ENCODE measurements around the gene TREM1. TPM values are rescaled to one million over a fixed set of nuclear protein-coding genes. Genes with fewer than 3 reads are reported as not detected.
"Not testable (repeated sequence)": the region's sequence is repeated elsewhere in the genome, so short reads cannot be mapped to it uniquely, and the experiment has no call there.

The TREM1 gene
- polyA plus RNA-seq, 3 donors, result 0.22 to 12.9 (median 4.3) TPM

DNA sequence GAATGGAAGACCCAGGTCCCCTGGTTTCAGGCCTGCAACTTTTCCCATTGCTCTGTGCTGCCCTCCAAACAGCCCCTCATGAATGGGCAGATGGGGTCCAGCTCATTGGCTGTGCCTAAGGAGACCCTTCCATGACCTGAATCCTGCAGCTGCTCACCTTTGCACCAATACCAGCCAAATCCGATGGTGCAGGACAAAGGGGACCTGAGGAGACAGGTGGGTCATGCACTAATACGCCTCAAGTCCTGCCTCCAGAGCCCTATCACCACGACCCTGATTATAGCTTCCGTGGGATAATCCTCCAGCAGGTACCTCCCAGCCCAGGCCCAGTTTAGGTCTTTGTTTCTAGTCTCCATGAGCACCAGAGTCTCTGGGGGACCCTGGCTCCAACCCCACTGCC lies 16.8 kb downstream of the TREM1 start:
- 82 to 91% (median 89%) methylated on average over 4 of the region's 4 CpGs for WGBS, 3 donors
- H3K27ac ChIP-seq (ENCODE audit: low read depth, low read length), result no peak overlapping the region

- 67 to 75% (median 75%) methylated on average over 2 of the region's 2 CpGs for WGBS, 3 donors
- no peak overlapping the region for H3K27ac ChIP-seq (ENCODE audit: low read depth, low read length)
Measured at GRCh38 chr6:41269166-41269565, 17.3 kb downstream of the TREM1 start.

DNA sequence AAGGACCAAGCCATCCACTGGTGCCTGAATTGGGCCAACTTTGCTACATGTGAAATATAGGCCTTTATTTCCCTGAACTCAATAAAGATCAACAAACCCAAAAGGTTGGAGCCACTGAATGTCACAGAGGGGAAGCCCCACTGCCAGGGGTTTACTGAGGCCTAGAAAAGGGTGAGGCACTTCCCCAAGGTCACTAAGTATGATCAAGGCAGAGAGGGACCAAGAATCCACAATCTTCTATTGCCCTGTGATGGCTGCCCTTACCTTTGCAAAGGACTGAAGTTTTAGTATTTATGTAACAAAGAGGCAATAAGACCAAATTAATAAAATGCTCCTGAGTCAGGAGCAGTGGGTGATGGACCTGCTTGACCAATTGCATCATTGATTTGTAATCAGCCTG lies 18.0 kb downstream of the TREM1 start:
- H3K27ac ChIP-seq (ENCODE audit: low read depth, low read length), result no peak overlapping the region

- H3K27ac ChIP-seq (ENCODE audit: low read depth, low read length), result no peak overlapping the region
Measured at GRCh38 chr6:41266541-41266940, 19.9 kb downstream of the TREM1 start.

GRCh38 chr6:41263267-41263666 lies 23.2 kb downstream of the TREM1 start:
- no peak overlapping the region for H3K27ac ChIP-seq (ENCODE audit: low read depth, low read length)
- 91 to 100% (median 97%) methylated on average over 1 of the region's 1 CpG for WGBS, 3 donors

DNA sequence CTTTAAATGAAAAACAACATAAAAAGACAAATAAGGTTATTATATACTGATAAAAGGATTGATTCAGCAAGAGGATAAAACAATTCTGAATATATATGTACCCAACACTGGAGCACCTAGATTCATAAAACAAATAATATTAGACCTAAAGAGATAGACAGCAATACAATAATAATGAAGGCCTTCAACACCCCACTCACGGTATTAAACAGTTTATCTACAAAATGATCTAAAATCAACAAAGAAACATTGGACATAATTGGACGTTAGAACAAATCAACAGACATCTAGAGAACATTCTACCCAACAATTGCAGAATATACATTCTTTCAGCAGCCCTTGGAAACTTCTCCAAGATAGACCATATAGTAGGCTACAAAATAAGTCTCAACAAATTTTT lies 24.1 kb downstream of the TREM1 start:
- H3K27ac ChIP-seq (ENCODE audit: low read depth, low read length), result no peak overlapping the region
- 62 to 82% (median 75%) methylated on average over 2 of the region's 2 CpGs for WGBS, 3 donors

DNA sequence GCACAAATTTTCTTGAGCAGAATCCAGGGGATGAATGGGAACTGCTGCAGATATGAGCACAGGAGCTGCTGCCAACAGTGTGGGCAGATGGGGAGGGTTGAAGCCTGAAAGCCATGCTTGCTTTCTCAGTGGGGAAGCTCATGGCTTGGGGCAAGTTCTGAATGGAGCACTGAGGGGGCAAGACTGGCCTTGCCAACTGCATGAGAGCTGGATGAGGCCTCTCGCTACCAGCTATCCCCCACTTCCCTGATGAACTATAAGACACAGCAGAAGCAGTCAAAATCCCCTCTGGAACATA lies 28.3 kb downstream of the TREM1 start:
- 91 to 100% (median 92%) methylated on average over 1 of the region's 1 CpG for WGBS, 3 donors
- no peak overlapping the region for H3K27ac ChIP-seq (ENCODE audit: low read depth, low read length)

- no peak overlapping the region for H3K27ac ChIP-seq (ENCODE audit: low read depth, low read length)
- WGBS, 3 donors, result 14 to 53% (median 50%) methylated on average over 2 of the region's 2 CpGs
Measured at GRCh38 chr6:41257369-41258195, 28.9 kb downstream of the TREM1 start.

DNA sequence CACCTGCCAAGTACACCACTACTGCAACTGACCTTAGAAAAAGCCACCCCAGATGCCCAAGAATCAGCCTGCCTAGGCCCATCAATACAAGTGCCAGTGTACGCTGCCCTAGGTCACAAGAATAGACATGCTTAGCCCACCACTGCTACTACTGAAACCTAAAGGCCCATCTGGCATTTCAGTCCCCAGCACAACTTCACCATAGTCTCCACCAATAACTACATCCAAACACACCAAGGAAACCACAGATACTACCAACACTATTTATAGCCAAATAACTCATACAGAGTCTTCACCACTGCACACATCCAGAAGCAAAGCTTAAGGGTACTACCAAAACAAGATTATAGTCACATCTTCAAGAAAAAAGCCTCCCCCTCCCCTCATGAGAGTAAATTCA lies 30.1 kb downstream of the TREM1 start:
- 94% methylated on average over 1 of the region's 1 CpG for WGBS, 3 donors

GRCh38 chr6:41255638-41256246 lies 30.7 kb downstream of the TREM1 start:
- WGBS, 3 donors, result 66 to 87% (median 74%) methylated on average over 5 of the region's 5 CpGs

More for the DNA sequence above, 30.1 kb downstream of the TREM1 start:
- H3K27ac ChIP-seq (ENCODE audit: low read depth, low read length), result no peak overlapping the region

DNA sequence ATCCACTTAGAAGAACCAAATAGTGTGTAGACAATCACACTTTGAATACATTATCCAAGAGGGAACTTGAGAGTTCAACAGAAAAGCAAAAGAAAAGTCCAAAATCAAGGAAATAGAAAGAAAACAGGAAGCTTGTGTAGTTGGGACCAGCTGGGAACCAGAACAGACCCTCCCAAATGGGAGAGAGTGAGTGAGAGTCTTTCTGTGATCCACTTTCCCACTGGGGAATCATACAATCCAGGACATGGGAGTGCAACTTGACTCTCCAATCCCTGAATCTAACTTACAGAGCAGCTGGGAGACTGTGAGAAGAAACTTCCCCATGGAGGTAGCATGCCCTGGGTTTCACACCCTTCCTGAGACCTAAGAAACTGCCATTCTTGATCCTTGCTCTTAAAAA lies 31.4 kb downstream of the TREM1 start:
- H3K27ac ChIP-seq (ENCODE audit: low read depth, low read length), result no peak overlapping the region

More at GRCh38 chr6:41255638-41256246, 30.7 kb downstream of the TREM1 start:
- H3K27ac ChIP-seq (ENCODE audit: low read depth, low read length), result no peak overlapping the region

- WGBS, 3 donors, result 58 to 70% (median 63%) methylated on average over 3 of the region's 3 CpGs
- no peak overlapping the region for H3K27ac ChIP-seq (ENCODE audit: low read depth, low read length)
Measured at GRCh38 chr6:41252401-41253169, 33.9 kb downstream of the TREM1 start.

DNA sequence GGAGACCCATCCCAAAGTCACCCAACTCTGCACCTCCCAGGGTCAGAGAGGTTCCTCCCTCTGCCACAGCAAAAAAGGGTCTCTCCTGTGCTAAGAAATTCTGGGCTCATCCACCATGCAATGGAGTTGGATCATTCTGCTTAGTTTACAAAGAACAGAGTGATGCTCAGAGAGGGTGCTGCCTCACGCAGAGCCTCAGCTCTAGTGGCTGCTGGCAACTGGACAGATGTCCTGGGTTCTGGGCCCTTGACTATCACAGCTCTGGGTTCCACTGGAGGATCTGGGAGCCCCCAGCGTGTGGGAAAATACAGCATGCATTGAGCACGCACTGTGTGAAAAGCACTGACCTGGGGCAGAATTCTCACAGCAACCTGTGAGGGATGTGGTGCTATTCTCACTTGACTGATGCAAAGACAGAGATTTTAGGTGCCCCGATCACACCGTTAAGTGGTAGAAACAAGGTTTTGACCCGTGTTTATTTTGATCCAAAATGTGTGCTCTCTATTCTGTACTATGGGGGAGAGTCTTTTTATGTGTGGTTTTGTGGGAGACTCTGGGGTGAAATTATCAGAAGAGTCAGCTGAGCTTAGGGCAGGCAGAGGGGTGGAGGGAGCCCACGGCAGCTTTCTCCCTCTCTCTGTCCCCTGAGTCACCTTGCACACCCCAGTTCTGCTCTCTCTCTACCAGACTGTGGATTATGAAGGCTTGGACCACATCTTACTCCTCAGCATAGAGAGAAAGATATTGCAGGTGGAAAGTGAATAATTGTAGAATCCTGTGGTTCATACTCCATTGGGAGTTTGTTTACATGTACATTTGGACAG lies 38.4 kb downstream of the TREM1 start:
- no peak overlapping the region for H3K27ac ChIP-seq (ENCODE audit: low read depth, low read length)
- WGBS, 3 donors, result 68 to 72% (median 70%) methylated on average over 7 of the region's 7 CpGs

DNA sequence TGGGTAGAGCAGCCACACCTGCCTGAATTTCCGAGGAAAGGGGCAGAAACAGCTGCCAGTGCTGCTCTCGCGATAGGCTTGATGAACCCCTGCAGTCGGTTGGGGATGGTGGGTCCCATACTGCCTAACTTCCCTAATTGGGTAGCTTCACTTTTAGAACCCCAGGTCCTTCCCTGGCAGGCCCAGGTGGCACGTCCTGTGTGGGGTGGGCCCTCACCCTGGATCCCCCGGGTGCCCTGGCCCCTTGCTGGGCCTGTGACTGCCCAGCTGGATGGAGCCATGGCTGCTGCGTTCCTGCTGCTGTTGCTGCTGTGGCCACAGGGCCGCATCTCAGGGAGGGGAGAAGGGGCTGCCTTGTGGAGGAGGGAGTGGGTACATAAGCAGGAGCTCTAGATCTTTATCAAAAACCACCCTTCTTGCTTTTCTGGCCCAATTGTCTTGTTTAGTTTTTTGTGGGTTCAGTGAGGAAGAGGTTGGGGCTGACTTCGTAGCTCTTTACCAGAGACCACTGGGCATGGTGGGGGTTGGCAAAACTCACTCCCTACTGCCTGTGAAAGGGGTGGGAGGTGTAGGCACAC lies 39.1 kb downstream of the TREM1 start:
- no peak overlapping the region for H3K27ac ChIP-seq (ENCODE audit: low read depth, low read length)
- WGBS, 3 donors, result 65 to 70% (median 67%) methylated on average over 9 of the region's 9 CpGs

DNA sequence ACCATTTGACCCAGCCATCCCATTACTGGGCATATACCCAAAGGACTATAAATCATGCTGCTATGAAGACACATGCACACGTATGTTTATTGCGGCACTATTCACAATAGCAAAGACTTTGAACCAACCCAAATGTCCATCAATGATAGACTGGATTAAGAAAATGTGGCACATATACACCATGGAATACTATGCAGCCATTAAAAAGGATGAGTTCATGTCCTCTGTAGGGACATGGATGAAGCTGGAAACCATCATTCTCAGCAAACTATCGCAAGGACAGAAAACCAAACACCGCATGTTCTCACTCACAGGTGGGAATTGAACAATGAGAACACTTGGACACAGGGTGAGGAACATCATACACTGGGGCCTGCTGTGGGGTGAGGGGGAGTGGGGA lies 40.0 kb downstream of the TREM1 start:
- H3K27ac ChIP-seq (ENCODE audit: low read depth, low read length), result not testable (repeated sequence)
- 97 to 100% (median 100%) methylated on average over 2 to 4 of the region's 4 CpGs for WGBS, 3 donors

DNA sequence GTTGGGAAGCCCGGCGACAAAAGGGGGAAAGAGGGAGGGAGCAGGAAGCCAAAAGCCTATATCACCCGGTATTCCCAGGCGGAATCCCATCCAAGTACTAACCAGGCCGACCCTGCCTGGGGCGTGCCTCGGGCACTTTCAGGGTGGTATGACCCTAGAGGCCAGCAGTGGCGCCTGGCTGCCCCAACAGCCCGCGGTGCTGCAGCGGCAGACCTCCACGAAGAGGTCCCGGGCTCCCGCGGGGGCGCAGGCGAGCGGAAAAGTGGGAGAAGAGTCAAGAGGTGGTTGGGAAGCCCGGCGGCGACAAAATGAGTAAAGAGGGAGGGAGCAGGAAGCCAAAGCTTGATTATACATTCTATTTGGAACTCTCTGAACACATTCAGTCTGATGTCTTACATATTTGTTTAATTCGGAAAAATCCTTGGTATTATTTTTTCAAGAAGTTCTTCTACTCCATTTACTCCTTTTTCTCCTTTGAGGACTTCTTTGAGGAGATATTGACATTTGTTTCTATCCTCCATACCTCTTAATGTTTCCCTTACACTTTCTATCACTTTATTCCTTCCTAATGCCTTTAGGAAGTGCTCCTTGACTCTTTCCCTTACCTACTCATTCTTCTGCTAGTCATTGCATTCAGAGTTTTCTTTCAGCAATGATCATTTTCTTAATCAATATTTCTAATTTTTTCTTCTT lies 46.9 kb downstream of the TREM1 start:
- WGBS, 3 donors, result 17 to 21% (median 18%) methylated on average over 20 to 22 of the region's 22 CpGs
- no peak overlapping the region for H3K27ac ChIP-seq (ENCODE audit: low read depth, low read length)

- 68 to 79% (median 69%) methylated on average over 5 of the region's 5 CpGs for WGBS, 3 donors
- no peak overlapping the region for H3K27ac ChIP-seq (ENCODE audit: low read depth, low read length)
Measured at GRCh38 chr6:41237128-41237527, 49.4 kb downstream of the TREM1 start.

- 72 to 86% (median 79%) methylated on average over 3 to 4 of the region's 4 CpGs for WGBS, 3 donors
- no peak overlapping the region for H3K27ac ChIP-seq (ENCODE audit: low read depth, low read length)
Measured at GRCh38 chr6:41236276-41236675, 50.2 kb downstream of the TREM1 start.
